Keratinocyte (primary cell): Measurements from ENCODE around the gene TAS2R43.

ENCODE experiments used
- EZH2 ChIP-seq: IDR thresholded peaks from one replicate; pipeline ENCODE4 v1.6.1; 2012; ENCODE audit warnings: inconsistent platforms, mild to moderate bottlenecking, low read length, moderate library complexity
- TF ChIP-seq, protein P1 (sequence below), 3 experiments: IDR thresholded peaks in 1 of 3; conservative IDR thresholded peaks in 1 of 3; optimal IDR thresholded peaks in 1 of 3; 2 replicates in 2 of 3; 3 replicates in 1 of 3; pipeline versions ENCODE3 to v1.5.1; 2011; ENCODE audit warnings: low read length in 3 of 3, mild to moderate bottlenecking in 3 of 3, moderate library complexity in 2 of 3, control low read depth in 1 of 3, inconsistent platforms in 1 of 3; ENCODE audit not compliant: insufficient read depth in 2 of 3; ENCODE audit errors: extremely low read depth in 1 of 3

- TF ChIP-seq, protein P1, sequence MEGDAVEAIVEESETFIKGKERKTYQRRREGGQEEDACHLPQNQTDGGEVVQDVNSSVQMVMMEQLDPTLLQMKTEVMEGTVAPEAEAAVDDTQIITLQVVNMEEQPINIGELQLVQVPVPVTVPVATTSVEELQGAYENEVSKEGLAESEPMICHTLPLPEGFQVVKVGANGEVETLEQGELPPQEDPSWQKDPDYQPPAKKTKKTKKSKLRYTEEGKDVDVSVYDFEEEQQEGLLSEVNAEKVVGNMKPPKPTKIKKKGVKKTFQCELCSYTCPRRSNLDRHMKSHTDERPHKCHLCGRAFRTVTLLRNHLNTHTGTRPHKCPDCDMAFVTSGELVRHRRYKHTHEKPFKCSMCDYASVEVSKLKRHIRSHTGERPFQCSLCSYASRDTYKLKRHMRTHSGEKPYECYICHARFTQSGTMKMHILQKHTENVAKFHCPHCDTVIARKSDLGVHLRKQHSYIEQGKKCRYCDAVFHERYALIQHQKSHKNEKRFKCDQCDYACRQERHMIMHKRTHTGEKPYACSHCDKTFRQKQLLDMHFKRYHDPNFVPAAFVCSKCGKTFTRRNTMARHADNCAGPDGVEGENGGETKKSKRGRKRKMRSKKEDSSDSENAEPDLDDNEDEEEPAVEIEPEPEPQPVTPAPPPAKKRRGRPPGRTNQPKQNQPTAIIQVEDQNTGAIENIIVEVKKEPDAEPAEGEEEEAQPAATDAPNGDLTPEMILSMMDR (optimal IDR thresholded peaks at IDR 0.05 in 1 of 3, IDR thresholded peaks at IDR 0.05 in 1 of 3, conservative IDR thresholded peaks at IDR 0.05 in 1 of 3; ENCODE audit: extremely low read depth in 1 of 3, insufficient read depth in 2 of 3, low read length in 3 of 3): no peak
- no peak for TF ChIP-seq EZH2
Observed at GRCh38 chr12:11133816-11134215, 41.7 kb upstream of the TAS2R43 start.
